ENCODE data around the gene USP4. TPM values are rescaled to one million over a fixed set of nuclear protein-coding genes. Genes with fewer than 3 reads are reported as not detected.

USP4 gene
- polyA plus RNA-seq, 3 donors: 68.6 to 125 (median 78.9) TPM

DNA sequence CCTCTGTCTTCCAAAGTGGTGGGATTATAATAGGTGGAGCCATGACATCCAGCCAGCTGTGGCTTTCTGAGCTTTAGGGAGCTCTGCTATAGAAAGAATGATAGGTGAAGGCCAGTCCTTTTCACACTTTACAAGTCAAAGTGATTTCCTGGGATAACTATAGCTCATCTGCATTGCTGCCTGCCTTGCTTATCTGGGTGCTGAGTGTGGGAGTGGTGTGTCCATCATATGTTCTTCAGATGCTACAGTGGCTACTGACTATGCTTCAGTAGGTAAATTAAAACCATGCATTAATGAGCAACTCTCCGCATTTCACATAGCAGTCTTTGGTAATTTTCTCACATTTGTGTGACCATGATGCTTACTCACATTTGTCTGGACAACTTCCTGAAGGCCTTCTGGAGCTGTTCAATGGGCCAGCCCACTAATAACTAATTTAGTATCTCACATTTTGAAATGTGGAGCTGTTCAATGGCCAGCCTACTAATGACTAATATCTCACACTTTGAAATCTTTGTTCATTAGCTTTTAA lies 48.5 kb upstream of the USP4 start:
- peaks cover 99% of the 10 kb centered on the region for H3K79me2 ChIP-seq (ENCODE audit: insufficient read depth, low read length)
- peak in 2 of 3 donors; percentile 22 to 44 for DNase-seq

DNA sequence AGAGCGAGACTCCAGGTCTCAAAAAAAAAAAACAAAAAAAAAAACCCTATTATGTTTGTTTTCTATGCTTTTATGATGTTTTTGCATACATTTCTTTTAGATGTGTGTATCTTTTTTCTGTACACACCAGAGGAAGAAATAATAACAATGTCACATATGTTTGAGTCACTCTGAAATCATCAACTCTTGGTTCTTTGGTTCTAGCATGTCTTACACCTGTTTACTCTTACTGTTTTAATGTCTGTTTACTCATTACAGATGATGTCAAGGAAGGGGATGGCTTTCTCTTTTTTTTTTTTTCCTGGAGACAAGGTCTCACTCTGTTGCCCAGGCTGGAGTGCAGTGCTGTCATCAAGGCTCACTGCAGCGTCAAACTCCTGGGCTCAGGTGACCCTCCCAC lies 47.9 kb upstream of the USP4 start:
- intact Hi-C loops (cut with micrococcal nuclease): loop anchor here in 1 of 2 donors (5.0 kb wide), 1 partner anchor 45 kb away; the partner anchor contains the start of gene USP4
- peaks cover 0 to 3% (median 2%) of the 10 kb centered on the region in 3 donors for H3K27me3 Mint-ChIP-seq (ENCODE audit: low read depth in 3 of 3)
- Histone ChIP-seq H3K79me2 (ENCODE audit: insufficient read depth, low read length) (peaks cover 99% of the 10 kb centered on the region), H3K36me3 (replicated peaks in 1 of 2; ENCODE audit: control insufficient read depth in 1 of 2, insufficient read depth in 2 of 2, low read length in 2 of 2) (peaks cover 8 to 14% of the 10 kb centered on the region in 2 donors), H3K27me3 (ENCODE audit: control insufficient read depth in 2 of 2, insufficient read depth in 2 of 2, low read length in 2 of 2) (no peaks in the 10 kb centered on the region), H3K9me3 (replicated peaks in 1 of 2; ENCODE audit: control insufficient read depth in 1 of 2, insufficient read depth in 1 of 2, low read length in 2 of 2) (no peaks in the 10 kb centered on the region), H4K20me1 (ENCODE audit: insufficient read depth, low read length) (peaks cover 98% of the 10 kb centered on the region), H3K27ac (ENCODE audit: low read depth in 1 of 2, low read length in 2 of 2) (peak overlapping the region; percentile 63 to 79), H2AFZ (ENCODE audit: insufficient read depth, low read depth, low read length, poor library complexity, severe bottlenecking) (no peak overlapping the region), H3K4me1 (ENCODE audit: control insufficient read depth in 1 of 2, insufficient read depth in 2 of 2, low read length in 2 of 2) (peaks cover 41 to 60% of the 10 kb centered on the region in 2 donors), H3K9ac (ENCODE audit: insufficient read depth, low read length, poor library complexity, severe bottlenecking) (no peak overlapping the region), H3K4me2 (replicated peaks; ENCODE audit: extremely low read depth, low read length, poor library complexity, severe bottlenecking) (no peak overlapping the region), H3K4me3 (replicated peaks in 1 of 3; ENCODE audit: low read depth in 2 of 3, low read length in 3 of 3) (no peak overlapping the region)
- no peak for DNase-seq
- TF ChIP-seq, protein P1, sequence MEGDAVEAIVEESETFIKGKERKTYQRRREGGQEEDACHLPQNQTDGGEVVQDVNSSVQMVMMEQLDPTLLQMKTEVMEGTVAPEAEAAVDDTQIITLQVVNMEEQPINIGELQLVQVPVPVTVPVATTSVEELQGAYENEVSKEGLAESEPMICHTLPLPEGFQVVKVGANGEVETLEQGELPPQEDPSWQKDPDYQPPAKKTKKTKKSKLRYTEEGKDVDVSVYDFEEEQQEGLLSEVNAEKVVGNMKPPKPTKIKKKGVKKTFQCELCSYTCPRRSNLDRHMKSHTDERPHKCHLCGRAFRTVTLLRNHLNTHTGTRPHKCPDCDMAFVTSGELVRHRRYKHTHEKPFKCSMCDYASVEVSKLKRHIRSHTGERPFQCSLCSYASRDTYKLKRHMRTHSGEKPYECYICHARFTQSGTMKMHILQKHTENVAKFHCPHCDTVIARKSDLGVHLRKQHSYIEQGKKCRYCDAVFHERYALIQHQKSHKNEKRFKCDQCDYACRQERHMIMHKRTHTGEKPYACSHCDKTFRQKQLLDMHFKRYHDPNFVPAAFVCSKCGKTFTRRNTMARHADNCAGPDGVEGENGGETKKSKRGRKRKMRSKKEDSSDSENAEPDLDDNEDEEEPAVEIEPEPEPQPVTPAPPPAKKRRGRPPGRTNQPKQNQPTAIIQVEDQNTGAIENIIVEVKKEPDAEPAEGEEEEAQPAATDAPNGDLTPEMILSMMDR (IDR thresholded peaks at IDR 0.05): no peak
- H3K36me3 Mint-ChIP-seq: peaks cover 6 to 23% of the 10 kb centered on the region in 2 donors
- H3K9me3 Mint-ChIP-seq: no peaks in the 10 kb centered on the region
- H3K27ac Mint-ChIP-seq: peak overlapping the region; percentile 65 to 90 (median 85)
- peaks cover 62% of the 10 kb centered on the region for H3K4me1 Mint-ChIP-seq
- no CpG with 5 or more reads among the region's 2 CpGs for WGBS (ENCODE audit: insufficient coverage)
- no peak overlapping the region for H3K4me3 Mint-ChIP-seq

More for the DNA sequence above, 48.5 kb upstream of the USP4 start:
- Histone ChIP-seq H2AFZ (ENCODE audit: insufficient read depth, low read depth, low read length, poor library complexity, severe bottlenecking) (no peak overlapping the region), H3K27ac (ENCODE audit: low read depth in 1 of 2, low read length in 2 of 2) (peak overlapping the region; percentile 63 to 79), H3K9me3 (replicated peaks in 1 of 2; ENCODE audit: control insufficient read depth in 1 of 2, insufficient read depth in 1 of 2, low read length in 2 of 2) (no peaks in the 10 kb centered on the region), H3K4me1 (ENCODE audit: control insufficient read depth in 1 of 2, insufficient read depth in 2 of 2, low read length in 2 of 2) (peaks cover 41 to 60% of the 10 kb centered on the region in 2 donors), H3K4me3 (replicated peaks in 1 of 3; ENCODE audit: low read depth in 2 of 3, low read length in 3 of 3) (no peak overlapping the region), H4K20me1 (ENCODE audit: insufficient read depth, low read length) (peaks cover 98% of the 10 kb centered on the region), H3K36me3 (replicated peaks in 1 of 2; ENCODE audit: control insufficient read depth in 1 of 2, insufficient read depth in 2 of 2, low read length in 2 of 2) (peaks cover 8 to 13% of the 10 kb centered on the region in 2 donors), H3K27me3 (ENCODE audit: control insufficient read depth in 2 of 2, insufficient read depth in 2 of 2, low read length in 2 of 2) (no peaks in the 10 kb centered on the region), H3K4me2 (replicated peaks; ENCODE audit: extremely low read depth, low read length, poor library complexity, severe bottlenecking) (no peak overlapping the region), H3K9ac (ENCODE audit: insufficient read depth, low read length, poor library complexity, severe bottlenecking) (no peak overlapping the region)
- TF ChIP-seq, protein P1 (IDR thresholded peaks at IDR 0.05): no peak
- Mint-ChIP-seq H3K36me3 (peaks cover 6 to 23% of the 10 kb centered on the region in 2 donors), H3K27me3 (ENCODE audit: low read depth in 3 of 3) (peaks cover 0 to 3% (median 2%) of the 10 kb centered on the region in 3 donors), H3K27ac (peak overlapping the region; percentile 63 to 90 (median 85)), H3K4me1 (peaks cover 58% of the 10 kb centered on the region), H3K4me3 (no peak overlapping the region), H3K9me3 (no peaks in the 10 kb centered on the region)
- WGBS (ENCODE audit: insufficient coverage): 92% methylated on average over 1 of the region's 1 CpG
- intact Hi-C loops (cut with micrococcal nuclease): loop anchor here in 1 of 2 donors (5.0 kb wide), 1 partner anchor 46 kb away; the partner anchor contains the start of gene USP4

Measured in CD14-positive monocyte (primary cell).